ENCODE results near the gene TJP2.

Gene TJP2

GRCh38 chr9:69173891-69174615, at the start of gene TJP2:
Gene TJP2 (plus strand): TSS chr9:69174277. CDS start chr9:69174373, 96 bp downstream.
- FAIRE-seq = no peak

- FAIRE-seq = no peak
These were observed 43.3 kb upstream of the TJP2 start for GRCh38 chr9:69130456-69131441.

GRCh38 chr9:69131682-69132081, 42.4 kb upstream of the TJP2 start:
- FAIRE-seq = no peak

GRCh38 chr9:69132361-69132760, 41.7 kb upstream of the TJP2 start:
- FAIRE-seq = no peak

- no peak for FAIRE-seq
These were observed 39.7 kb upstream of the TJP2 start for GRCh38 chr9:69134412-69134811.

- no peak for FAIRE-seq
These were observed 37.9 kb upstream of the TJP2 start for GRCh38 chr9:69136185-69136584.

GRCh38 chr9:69136779-69137178, 37.3 kb upstream of the TJP2 start:
- no peak for FAIRE-seq

GRCh38 chr9:69137311-69137710, 36.8 kb upstream of the TJP2 start:
- FAIRE-seq = no peak

- FAIRE-seq = no peak
These were observed 34.5 kb upstream of the TJP2 start for GRCh38 chr9:69139596-69139995.

- FAIRE-seq = no peak
These were observed 33.8 kb upstream of the TJP2 start for GRCh38 chr9:69140123-69140735.

GRCh38 chr9:69141851-69142250, 32.2 kb upstream of the TJP2 start:
- no peak for FAIRE-seq

- FAIRE-seq = no peak
These were observed 30.8 kb upstream of the TJP2 start for GRCh38 chr9:69143291-69143690.

GRCh38 chr9:69145144-69145715, 28.8 kb upstream of the TJP2 start:
- FAIRE-seq = no peak

- no peak for FAIRE-seq
These were observed 26.8 kb upstream of the TJP2 start for GRCh38 chr9:69147041-69147834.

- no peak for FAIRE-seq
These were observed 24.7 kb upstream of the TJP2 start for GRCh38 chr9:69149321-69149807.

- no peak for FAIRE-seq
These were observed 22.6 kb upstream of the TJP2 start for GRCh38 chr9:69151506-69151905.

- no peak for FAIRE-seq
These were observed 20.2 kb upstream of the TJP2 start for GRCh38 chr9:69153707-69154521.

GRCh38 chr9:69155341-69156030, 18.6 kb upstream of the TJP2 start:
- no peak for FAIRE-seq

GRCh38 chr9:69157751-69158466, 16.2 kb upstream of the TJP2 start:
- no peak for FAIRE-seq

- FAIRE-seq = no peak
These were observed 15.6 kb upstream of the TJP2 start for GRCh38 chr9:69158471-69158870.
